B cell (primary cell): Measurements from ENCODE around the gene MRPS6. TPM values are rescaled to one million over a fixed set of nuclear protein-coding genes. Genes with fewer than 3 reads are reported as not detected.

Experiments used
- ATAC-seq: fragments of 200-7000 bp; cut with Tn5 transposase; one replicate; pipeline ENCODE4 v1.10.0; 2021; ENCODE audit warnings: low read depth, mild to moderate bottlenecking, moderate number of reproducible peaks, moderate library complexity
- CTCF ChIA-PET: fragments of 350-600 bp; sonication (Branson Sonifier 250); formaldehyde crosslinking; loops from one replicate; lab custom pipeline; 2021; ENCODE audit warnings: antibody characterized with exemption, inconsistent platforms; lab: Charles Lee
- POLR2A ChIA-PET: fragments of 350-600 bp; sonication (Branson Sonifier 250); formaldehyde crosslinking; loops from one replicate; lab custom pipeline; 2021; ENCODE audit warnings: antibody characterized with exemption; lab: Charles Lee
- DNase-seq: peaks from one replicate; pipeline ENCODE4 v3.0.0; 2013
- H2AFZ ChIP-seq: 2 replicates; pipeline ENCODE4 v1.6.1; 2012; ENCODE audit warnings: mild to moderate bottlenecking, low read depth, low read length; ENCODE audit not compliant: insufficient read depth, poor library complexity, severe bottlenecking
- H3K27ac ChIP-seq, 2 donors: 1 replicate in 1 of 2; 2 replicates in 1 of 2; pipeline ENCODE4 v1.5.1; 2012 to 2013; ENCODE audit warnings: low read length in 2 of 2, mild to moderate bottlenecking in 2 of 2, moderate library complexity in 1 of 2
- H3K27me3 ChIP-seq, 4 experiments: fragments of 200-600 bp in 1 of 4; sonication (generic) in 1 of 4; replicated peaks in 1 of 4; 1 replicate in 2 of 4; 2 replicates in 2 of 4; pipeline versions ENCODE4 v1.6.1 to v1.7.0; 2013 to 2016; ENCODE audit warnings: low read length in 3 of 4, mild to moderate bottlenecking in 2 of 4, mixed read lengths in 1 of 4, moderate library complexity in 1 of 4; ENCODE audit not compliant: insufficient read depth in 4 of 4, control insufficient read depth in 3 of 4; ENCODE audit errors: control extremely low read depth in 1 of 4
- H3K36me3 ChIP-seq, 2 experiments: replicated peaks in 1 of 2; 1 replicate in 1 of 2; 2 replicates in 1 of 2; pipeline versions ENCODE4 v1.6.1 to v1.7.1; 2013; ENCODE audit warnings: low read length in 1 of 2; ENCODE audit not compliant: insufficient read depth in 2 of 2, control insufficient read depth in 1 of 2; ENCODE audit errors: control extremely low read depth in 1 of 2, extremely low read depth in 1 of 2
- H3K4me1 ChIP-seq, 2 donors: fragments of 200-600 bp in 1 of 2; sonication (generic) in 1 of 2; 1 replicate in 1 of 2; 2 replicates in 1 of 2; pipeline versions ENCODE4 v1.5.1 to v1.6.1; 2013 to 2017; ENCODE audit warnings: low read length in 2 of 2; ENCODE audit not compliant: control insufficient read depth in 2 of 2, insufficient read depth in 2 of 2
- H3K4me2 ChIP-seq: replicated peaks from 2 replicates; pipeline ENCODE3; 2012; ENCODE audit warnings: mild to moderate bottlenecking, low read depth, low read length; ENCODE audit not compliant: poor library complexity, severe bottlenecking
- H3K4me3 ChIP-seq, 5 experiments: fragments of 200-600 bp in 1 of 5; sonication (generic) in 1 of 5; 1 replicate in 3 of 5; 2 replicates in 2 of 5; pipeline versions ENCODE4 v1.5.1 to v1.7.0; 2011 to 2016; ENCODE audit warnings: low read length in 4 of 5, mild to moderate bottlenecking in 4 of 5, low read depth in 2 of 5, control low read depth in 1 of 5, moderate library complexity in 1 of 5; ENCODE audit not compliant: insufficient read depth in 1 of 5; ENCODE audit errors: control extremely low read depth in 1 of 5, extremely low read depth in 1 of 5
- H3K79me2 ChIP-seq: fragments of 200-600 bp; sonication (generic); one replicate; pipeline ENCODE4 v1.6.0; 2016; ENCODE audit warnings: low read length; ENCODE audit not compliant: control insufficient read depth, insufficient read depth
- H3K9ac ChIP-seq: fragments of 200-600 bp; sonication (generic); 2 replicates; pipeline ENCODE4 v1.6.1; 2017; ENCODE audit warnings: mild to moderate bottlenecking, low read length, moderate library complexity
- H3K9me3 ChIP-seq, 3 donors: one replicate each; pipeline versions ENCODE4 v1.6.1 to v1.7.1; 2013; ENCODE audit warnings: low read length in 2 of 3; ENCODE audit not compliant: control insufficient read depth in 2 of 3, insufficient read depth in 1 of 3; ENCODE audit errors: control extremely low read depth in 1 of 3
- H4K20me1 ChIP-seq: 2 replicates; pipeline ENCODE4 v1.6.0; 2012; ENCODE audit warnings: mild to moderate bottlenecking, low read length; ENCODE audit not compliant: insufficient read depth, control insufficient read depth, poor library complexity, severe bottlenecking
- H3K27ac Mint-ChIP-seq: one replicate; pipeline ENCODE4 v1.8.0; 2021; ENCODE audit warnings: mixed read lengths
- H3K27me3 Mint-ChIP-seq: one replicate; pipeline ENCODE4 v1.8.0; 2021; ENCODE audit warnings: mixed read lengths
- H3K4me1 Mint-ChIP-seq: one replicate; pipeline ENCODE4 v1.8.0; 2021; ENCODE audit warnings: mixed read lengths
- H3K4me3 Mint-ChIP-seq: one replicate; pipeline ENCODE4 v1.8.0; 2021; ENCODE audit warnings: mixed read lengths
- H3K9me3 Mint-ChIP-seq: one replicate; pipeline ENCODE4 v1.8.0; 2022; ENCODE audit warnings: mixed read lengths; ENCODE audit not compliant: insufficient read depth
- CTCF ChIP-seq: fragments of 200-600 bp; IDR thresholded peaks from one replicate; pipeline ENCODE4 v1.8.0; 2022; ENCODE audit warnings: antibody characterized with exemption, mild to moderate bottlenecking
- EZH2 ChIP-seq: IDR thresholded peaks from 2 replicates; pipeline ENCODE4 v1.6.1; 2012; ENCODE audit warnings: borderline replicate concordance, low read depth, mild to moderate bottlenecking, moderate library complexity, low read length; ENCODE audit not compliant: insufficient read depth, poor library complexity, severe bottlenecking
- WGBS: methylation state at CpG from one replicate; pipeline ENCODE4 v1.1.5; 2013; ENCODE audit warnings: missing lambda C conversion rate; ENCODE audit not compliant: insufficient coverage; 5-methylcytosine and 5-hydroxymethylcytosine counted together
- intact Hi-C: fragments of 100-400 bp; cut with micrococcal nuclease; formaldehyde crosslinking; loops from one replicate; pipeline ENCODE4 v1.10.0; 2022
- polyA plus RNA-seq: library from polyadenylated mRNA; depleted of rRNA; stranded (reverse); fragments of >200 nt; gene quantifications from 2 replicates; pipeline ENCODE4 v1.2.3, GENCODE V29; 2012
- total RNA-seq, 2 donors: library from RNA; stranded (reverse); fragments of 120-200 nt in 1 of 2; gene quantifications; 1 replicate in 1 of 2; 2 replicates in 1 of 2; pipeline versions ENCODE4 v1.2.3 to v1.2.4, GENCODE V29; 2013 to 2022

Gene MRPS6
- total and polyA plus RNA-seq, 2 donors (not counting 1 experiment from before 2014, with no cell fraction given), result 15.7 to 37.9 TPM

DNA sequence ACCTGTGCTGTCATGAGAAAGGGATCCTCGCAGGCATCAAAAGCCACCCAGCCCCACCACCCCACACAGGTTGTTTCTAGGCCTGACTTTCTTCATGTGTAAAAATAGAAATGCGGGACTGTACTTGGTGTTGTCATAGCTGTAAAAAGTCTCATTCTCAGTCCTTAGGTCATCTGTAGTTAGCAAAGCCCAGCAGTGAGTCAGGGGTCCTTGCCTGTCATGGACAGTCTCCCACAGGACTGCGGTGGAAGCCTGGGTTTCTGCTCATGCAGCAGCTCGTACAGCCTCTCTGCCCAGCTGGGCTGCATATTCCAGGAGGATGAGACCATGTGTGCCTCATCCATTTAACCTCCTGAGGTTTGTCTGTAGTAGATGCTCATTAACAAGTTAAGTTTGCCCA is 58.2 kb downstream of the MRPS6 start:
- Histone ChIP-seq H3K4me3 (no peak overlapping the region), H3K79me2 (peaks cover 79% of the 10 kb centered on the region), H3K4me1 (peaks cover 0 to 5% of the 10 kb centered on the region in 2 donors), H2AFZ (no peak overlapping the region), H3K36me3 (peaks cover 0 to 48% of the 10 kb centered on the region in 2 experiments), H3K4me2 (no peak overlapping the region), H3K27me3 (no peaks in the 10 kb centered on the region), H3K27ac (no peak overlapping the region), H4K20me1 (peaks cover 27% of the 10 kb centered on the region), H3K9ac (no peak overlapping the region), H3K9me3 (peaks cover 0 to 17% (median 0%) of the 10 kb centered on the region in 3 donors)
- ATAC-seq (no peak), DNase-seq (no peak)
- peaks cover 40% of the 10 kb centered on the region for H3K4me1 Mint-ChIP-seq
- CTCF ChIA-PET, result interaction anchor here (1.1 to 1.5 kb wide), 3 partner anchors 8 to 216 kb away, joined by 3 read pairs; no protein-coding TSS in a partner anchor
- 96% methylated on average over 3 of the region's 4 CpGs for whole genome bisulfite sequencing
- POLR2A ChIA-PET, result no interaction called here
- intact Hi-C loops, result no loop called here
- no peaks in the 10 kb centered on the region for H3K27me3 Mint-ChIP-seq
- no peak overlapping the region for H3K4me3 Mint-ChIP-seq
- no peaks in the 10 kb centered on the region for H3K9me3 Mint-ChIP-seq
- no peak overlapping the region for H3K27ac Mint-ChIP-seq
- TF ChIP-seq EZH2 (no peak), CTCF (no peak)

- H3K4me1 Mint-ChIP-seq, result peaks cover 40% of the 10 kb centered on the region
- peaks cover 0 to 17% (median under 1%) of the 10 kb centered on the region in 3 donors for H3K9me3 ChIP-seq
- no peak overlapping the region for H3K4me3 Mint-ChIP-seq
- no peak overlapping the region for H3K27ac ChIP-seq
- peaks cover 0 to 43% of the 10 kb centered on the region in 2 experiments for H3K36me3 ChIP-seq
- peaks cover 74% of the 10 kb centered on the region for H3K79me2 ChIP-seq
- CTCF ChIA-PET, result interaction anchor here (1.2 to 1.5 kb wide), 2 partner anchors 8 to 208 kb away, joined by 3 read pairs; no protein-coding TSS in a partner anchor
- peaks cover 0 to 5% of the 10 kb centered on the region in 2 donors for H3K4me1 ChIP-seq
- H3K4me3 ChIP-seq, result no peak overlapping the region
- TF ChIP-seq CTCF, result no peak
- TF ChIP-seq EZH2, result no peak
- intact Hi-C loops, result no loop called here
- H3K27me3 Mint-ChIP-seq, result no peaks in the 10 kb centered on the region
- ATAC-seq (no peak), DNase-seq (no peak)
- H3K9ac ChIP-seq, result no peak overlapping the region
- no peak overlapping the region for H2AFZ ChIP-seq
- no peaks in the 10 kb centered on the region for H3K27me3 ChIP-seq
- H3K4me2 ChIP-seq, result no peak overlapping the region
- POLR2A ChIA-PET, result no interaction called here
- peaks cover 3% of the 10 kb centered on the region for H3K9me3 Mint-ChIP-seq
- H3K27ac Mint-ChIP-seq, result no peak overlapping the region
- WGBS, result over 99% methylated on average over 13 of the region's 13 CpGs
- peaks cover 27% of the 10 kb centered on the region for H4K20me1 ChIP-seq
These were observed 58.8 kb downstream of the MRPS6 start for GRCh38 chr21:34132202-34132601.
